HEK293 (cell line): ENCODE data around the gene SMIM24.

Source experiments
- CTCF ChIP-seq: fragments of 450-650 bp; formaldehyde crosslinking; IDR thresholded peaks from 2 replicates; pipeline ENCODE4 v1.5.1; 2016; ENCODE audit warnings: missing biosample characterization, missing genetic modification characterization
- HOXA7 ChIP-seq: sonication (generic); formaldehyde crosslinking; IDR thresholded peaks from 2 replicates; pipeline ENCODE4 v1.8.1; 2022; ENCODE audit warnings: missing genetic modification reagents, borderline replicate concordance
- HOXD13 ChIP-seq: sonication (generic); formaldehyde crosslinking; IDR thresholded peaks from 2 replicates; pipeline ENCODE4 v1.8.0; 2022; ENCODE audit warnings: missing genetic modification reagents, borderline replicate concordance
- MYNN ChIP-seq: fragments of 450-650 bp; formaldehyde crosslinking; IDR thresholded peaks from 2 replicates; pipeline ENCODE4 v1.5.1; 2016; ENCODE audit warnings: missing biosample characterization, missing genetic modification characterization, borderline replicate concordance
- REST ChIP-seq: fragments of 450-650 bp; formaldehyde crosslinking; IDR thresholded peaks from 2 replicates; pipeline ENCODE4 v1.5.1; 2016; ENCODE audit warnings: missing biosample characterization, missing genetic modification characterization
- ZNF37A ChIP-seq: fragments of 450-650 bp; IDR thresholded peaks from 2 replicates; pipeline ENCODE4 v1.5.1; 2018; ENCODE audit warnings: missing biosample characterization, missing genetic modification characterization
- ZNF473 ChIP-seq: fragments of 450-650 bp; formaldehyde crosslinking; IDR thresholded peaks from 2 replicates; pipeline ENCODE4 v1.5.1; 2017; ENCODE audit warnings: missing biosample characterization, missing genetic modification characterization
- ZNF626 ChIP-seq: fragments of 450-650 bp; sonication (Bioruptor Pico); formaldehyde crosslinking; IDR thresholded peaks from 2 replicates; pipeline ENCODE4 v1.5.1; 2018; ENCODE audit warnings: missing biosample characterization, missing genetic modification characterization, inconsistent platforms

GRCh38 chr19:3434630-3435553 is 45.4 kb downstream of the SMIM24 start:
- TF ChIP-seq CTCF (tag by site-specific recombination), result no peak
- TF ChIP-seq MYNN (tag by site-specific recombination), result no peak
- no peak for TF ChIP-seq ZNF473 (tag by site-specific recombination)
- TF ChIP-seq REST (tag by site-specific recombination), result no peak
- no peak for TF ChIP-seq HOXA7 (CRISPR knock-in tag)
- TF ChIP-seq ZNF626 (tag by site-specific recombination), result no peak
- no peak for TF ChIP-seq HOXD13 (CRISPR knock-in tag)
- no peak for TF ChIP-seq ZNF37A (tag by site-specific recombination)
